Parathyroid adenoma (tissue), 2 donors: ENCODE results near the gene TRIM45.

Source experiments
- H2AFZ ChIP-seq: fragments of 300-600 bp; sonication (generic); one replicate; pipeline ENCODE4 v1.7.0; 2017; ENCODE audit warnings: antibody characterized with exemption, mild to moderate bottlenecking
- H3K27ac ChIP-seq: fragments of 300-600 bp; sonication (generic); one replicate; pipeline ENCODE4 v1.7.0; 2017
- H3K27me3 ChIP-seq: fragments of 300-600 bp; sonication (generic); one replicate; pipeline ENCODE4 v1.7.0; 2017; ENCODE audit warnings: low read length; ENCODE audit not compliant: control insufficient read depth, insufficient read depth
- H3K36me3 ChIP-seq: fragments of 300-600 bp; sonication (generic); one replicate; pipeline ENCODE4 v1.7.0; 2017; ENCODE audit warnings: low read length; ENCODE audit not compliant: control insufficient read depth, insufficient read depth
- H3K4me1 ChIP-seq: fragments of 300-600 bp; sonication (generic); one replicate; pipeline ENCODE4 v1.7.0; 2017; ENCODE audit warnings: control low read depth
- H3K4me2 ChIP-seq: fragments of 300-600 bp; sonication (generic); one replicate; pipeline ENCODE4 v1.7.0; 2017; ENCODE audit warnings: low read length
- H3K4me3 ChIP-seq: fragments of 300-600 bp; sonication (generic); one replicate; pipeline ENCODE4 v1.7.0; 2017; ENCODE audit warnings: low read depth, low read length
- H3K79me2 ChIP-seq: fragments of 300-600 bp; sonication (generic); one replicate; pipeline ENCODE4 v1.7.0; 2017; ENCODE audit warnings: control low read depth
- H3K9ac ChIP-seq: fragments of 300-600 bp; sonication (generic); one replicate; pipeline ENCODE4 v1.7.0; 2017; ENCODE audit warnings: mild to moderate bottlenecking
- H3K9me3 ChIP-seq: fragments of 300-600 bp; sonication (generic); one replicate; pipeline ENCODE4 v1.7.0; 2017; ENCODE audit warnings: low read length; ENCODE audit not compliant: control insufficient read depth
- TF ChIP-seq, protein P1 (sequence below): fragments of 300-600 bp; sonication (generic); IDR thresholded peaks from one replicate; pipeline ENCODE4 v1.7.0; 2017; ENCODE audit warnings: antibody characterized with exemption, mild to moderate bottlenecking
- donor health status: primary hyperparathyroidism.

Gene TRIM45

GRCh38 chr1:117089996-117090395 is 31.6 kb downstream of the TRIM45 start:
- Histone ChIP-seq H3K27me3 (no peaks in the 10 kb centered on the region), H3K4me1 (peaks cover 2% of the 10 kb centered on the region), H3K36me3 (no peaks in the 10 kb centered on the region), H3K4me3 (no peak overlapping the region), H3K27ac (no peak overlapping the region), H2AFZ (no peak overlapping the region), H3K79me2 (no peaks in the 10 kb centered on the region), H3K9ac (no peak overlapping the region), H3K9me3 (no peaks in the 10 kb centered on the region), H3K4me2 (no peak overlapping the region)
- TF ChIP-seq, protein P1, sequence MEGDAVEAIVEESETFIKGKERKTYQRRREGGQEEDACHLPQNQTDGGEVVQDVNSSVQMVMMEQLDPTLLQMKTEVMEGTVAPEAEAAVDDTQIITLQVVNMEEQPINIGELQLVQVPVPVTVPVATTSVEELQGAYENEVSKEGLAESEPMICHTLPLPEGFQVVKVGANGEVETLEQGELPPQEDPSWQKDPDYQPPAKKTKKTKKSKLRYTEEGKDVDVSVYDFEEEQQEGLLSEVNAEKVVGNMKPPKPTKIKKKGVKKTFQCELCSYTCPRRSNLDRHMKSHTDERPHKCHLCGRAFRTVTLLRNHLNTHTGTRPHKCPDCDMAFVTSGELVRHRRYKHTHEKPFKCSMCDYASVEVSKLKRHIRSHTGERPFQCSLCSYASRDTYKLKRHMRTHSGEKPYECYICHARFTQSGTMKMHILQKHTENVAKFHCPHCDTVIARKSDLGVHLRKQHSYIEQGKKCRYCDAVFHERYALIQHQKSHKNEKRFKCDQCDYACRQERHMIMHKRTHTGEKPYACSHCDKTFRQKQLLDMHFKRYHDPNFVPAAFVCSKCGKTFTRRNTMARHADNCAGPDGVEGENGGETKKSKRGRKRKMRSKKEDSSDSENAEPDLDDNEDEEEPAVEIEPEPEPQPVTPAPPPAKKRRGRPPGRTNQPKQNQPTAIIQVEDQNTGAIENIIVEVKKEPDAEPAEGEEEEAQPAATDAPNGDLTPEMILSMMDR: no peak

- Histone ChIP-seq H2AFZ (no peak overlapping the region), H3K27ac (no peak overlapping the region), H3K27me3 (no peaks in the 10 kb centered on the region), H3K79me2 (no peaks in the 10 kb centered on the region), H3K4me1 (peaks cover 2% of the 10 kb centered on the region), H3K9me3 (no peaks in the 10 kb centered on the region), H3K36me3 (no peaks in the 10 kb centered on the region), H3K4me2 (no peak overlapping the region), H3K9ac (no peak overlapping the region), H3K4me3 (no peak overlapping the region)
- TF ChIP-seq, protein P1: no peak
Observed at GRCh38 chr1:117087686-117088085, 33.9 kb downstream of the TRIM45 start.

DNA sequence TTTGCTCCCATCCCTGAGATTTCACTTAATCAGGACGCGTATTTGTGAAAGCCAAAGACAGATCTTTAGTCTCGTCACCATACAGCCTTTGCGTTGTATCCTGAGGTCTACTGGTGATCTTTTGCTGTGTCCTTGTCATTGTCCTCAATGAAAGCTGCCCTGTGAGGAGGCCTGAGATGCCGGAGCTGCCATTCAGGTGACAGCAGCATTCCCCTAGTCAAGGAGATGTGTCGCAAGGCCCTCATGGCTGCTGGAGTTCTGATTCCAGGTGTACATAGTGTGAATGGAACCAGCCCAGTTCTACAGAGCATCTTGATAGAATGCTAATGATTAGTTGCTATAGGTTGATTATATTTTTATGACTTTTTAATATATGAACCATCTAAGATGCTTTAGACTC is 37.3 kb downstream of the TRIM45 start:
- H3K27ac ChIP-seq: no peak overlapping the region
- no peaks in the 10 kb centered on the region for H3K9me3 ChIP-seq
- TF ChIP-seq, protein P1: no peak
- no peaks in the 10 kb centered on the region for H3K36me3 ChIP-seq
- no peaks in the 10 kb centered on the region for H3K4me1 ChIP-seq
- no peaks in the 10 kb centered on the region for H3K27me3 ChIP-seq
- H3K4me2 ChIP-seq: no peak overlapping the region
- no peaks in the 10 kb centered on the region for H3K79me2 ChIP-seq
- no peak overlapping the region for H3K4me3 ChIP-seq
- no peak overlapping the region for H2AFZ ChIP-seq
- H3K9ac ChIP-seq: no peak overlapping the region

DNA sequence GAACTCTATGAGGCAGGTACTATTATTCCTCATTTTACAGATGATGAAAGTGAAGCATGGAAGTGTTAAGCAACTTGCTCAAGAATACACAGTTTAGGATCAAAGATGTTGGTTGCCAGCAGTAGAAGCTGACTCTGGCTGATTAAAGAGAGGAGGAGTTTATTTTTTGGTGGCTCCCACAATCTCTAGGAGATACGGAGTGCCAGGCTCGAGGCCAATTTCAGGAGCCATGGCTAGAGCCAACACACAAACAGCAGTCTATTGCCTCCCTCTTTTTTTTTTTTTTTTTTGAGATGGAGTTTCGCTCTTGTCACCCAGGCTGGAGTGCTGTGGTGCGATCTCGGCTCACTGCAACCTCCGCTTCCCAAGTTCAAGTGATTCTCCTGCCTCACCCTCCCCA is 41.8 kb downstream of the TRIM45 start:
- Histone ChIP-seq H3K27me3 (no peaks in the 10 kb centered on the region), H3K4me3 (no peak overlapping the region), H3K79me2 (no peaks in the 10 kb centered on the region), H3K27ac (no peak overlapping the region), H3K4me2 (no peak overlapping the region), H3K4me1 (peaks cover 4% of the 10 kb centered on the region), H3K9ac (no peak overlapping the region), H3K9me3 (no peaks in the 10 kb centered on the region), H2AFZ (no peak overlapping the region), H3K36me3 (no peaks in the 10 kb centered on the region)
- TF ChIP-seq, protein P1: no peak

- no peaks in the 10 kb centered on the region for H3K36me3 ChIP-seq
- H3K79me2 ChIP-seq: no peaks in the 10 kb centered on the region
- H3K4me3 ChIP-seq: no peak overlapping the region
- TF ChIP-seq, protein P1: no peak
- H3K27ac ChIP-seq: no peak overlapping the region
- peaks cover 4% of the 10 kb centered on the region for H3K4me1 ChIP-seq
- no peak overlapping the region for H3K9ac ChIP-seq
- no peak overlapping the region for H2AFZ ChIP-seq
- H3K27me3 ChIP-seq: no peaks in the 10 kb centered on the region
- H3K4me2 ChIP-seq: no peak overlapping the region
- H3K9me3 ChIP-seq: no peaks in the 10 kb centered on the region
Observed at GRCh38 chr1:117077267-117077666, 44.3 kb downstream of the TRIM45 start.
